ENCODE data around the gene PRPS2.

DNA sequence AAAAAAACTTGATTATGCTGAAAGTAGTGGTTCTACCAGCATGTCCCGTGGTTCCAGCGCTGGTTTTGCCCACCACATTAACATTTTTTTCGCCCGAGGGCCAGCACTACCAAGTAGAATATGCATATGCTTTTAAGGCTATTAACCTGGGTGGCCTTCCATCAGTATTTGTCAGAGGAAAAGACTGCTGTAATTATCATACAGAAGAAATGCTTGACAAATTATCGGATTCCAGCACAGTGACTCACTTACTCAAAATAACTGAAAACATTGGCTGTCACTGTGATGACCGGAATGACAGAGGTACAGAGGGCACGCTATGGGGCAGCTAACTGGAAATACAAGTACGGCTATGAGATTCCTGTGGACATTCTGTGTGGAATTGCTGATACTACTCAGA, 34.6 kb downstream of the PRPS2 start:
- no peak for TF ChIP-seq GATA2 (IDR thresholded peaks at IDR 0.05; ENCODE audit: low read depth, low read length)
- TF ChIP-seq GATA3 (IDR thresholded peaks at IDR 0.05; ENCODE audit: low read depth, low read length) = no peak

Data from SH-SY5Y (cell line).